ENCODE measurements around the gene PDPR. TPM values are rescaled to one million over a fixed set of nuclear protein-coding genes. Genes with fewer than 3 reads are reported as not detected.
"Not testable (repeated sequence)": the region's sequence is repeated elsewhere in the genome, so short reads cannot be mapped to it uniquely, and the experiment has no call there.

Gene PDPR
- total RNA-seq, 2 experiments from 2014 or later = 13.9 to 15.7 TPM

- CTCF ChIA-PET = no interaction called here
- peaks cover 20% of the 10 kb centered on the region for H3K36me3 Mint-ChIP-seq
Measured at GRCh38 chr16:70158261-70158939, 44.3 kb downstream of the PDPR start.

GRCh38 chr16:70159355-70160348 is 45.5 kb downstream of the PDPR start:
- no peaks in the 10 kb centered on the region for H3K27me3 Mint-ChIP-seq
- H3K4me3 Mint-ChIP-seq = no peak overlapping the region
- DNase-seq = no peak
- H3K9me3 Mint-ChIP-seq = no peaks in the 10 kb centered on the region
- H3K4me1 Mint-ChIP-seq (ENCODE audit: low read depth) = no peaks in the 10 kb centered on the region
- H3K27ac Mint-ChIP-seq = no peak overlapping the region
- peaks cover 19% of the 10 kb centered on the region for H3K36me3 Mint-ChIP-seq
- POLR2A ChIA-PET = no interaction called here
- intact Hi-C loops (cut with micrococcal nuclease) = no loop called here
- CTCF ChIA-PET = no interaction called here

More at GRCh38 chr16:70158261-70158939, 44.3 kb downstream of the PDPR start:
- H3K27me3 Mint-ChIP-seq = no peaks in the 10 kb centered on the region
- no peak overlapping the region for H3K4me3 Mint-ChIP-seq
- no peaks in the 10 kb centered on the region for H3K4me1 Mint-ChIP-seq (ENCODE audit: low read depth)
- no peaks in the 10 kb centered on the region for H3K9me3 Mint-ChIP-seq
- intact Hi-C loops (cut with micrococcal nuclease) = no loop called here
- H3K27ac Mint-ChIP-seq = no peak overlapping the region
- no peak for DNase-seq
- POLR2A ChIA-PET = no interaction called here

GRCh38 chr16:70160388-70160787 is 46.3 kb downstream of the PDPR start:
- POLR2A ChIA-PET = no interaction called here
- Mint-ChIP-seq H3K27ac (no peak overlapping the region), H3K9me3 (no peaks in the 10 kb centered on the region), H3K36me3 (peaks cover 19% of the 10 kb centered on the region), H3K4me1 (ENCODE audit: low read depth) (no peaks in the 10 kb centered on the region), H3K27me3 (no peaks in the 10 kb centered on the region), H3K4me3 (no peak overlapping the region)
- intact Hi-C loops (cut with micrococcal nuclease) = no loop called here
- CTCF ChIA-PET = interaction anchor here (1.7 kb wide), 1 partner anchor 92 kb away, joined by 5 read pairs; no protein-coding TSS in a partner anchor
- DNase-seq = no peak

GRCh38 chr16:70160821-70161220 is 46.7 kb downstream of the PDPR start:
- H3K9me3 Mint-ChIP-seq = no peaks in the 10 kb centered on the region

GRCh38 chr16:70161350-70161749 is 47.2 kb downstream of the PDPR start:
- no peak overlapping the region for H3K27ac Mint-ChIP-seq
- H3K27me3 Mint-ChIP-seq = no peaks in the 10 kb centered on the region
- no peaks in the 10 kb centered on the region for H3K4me1 Mint-ChIP-seq (ENCODE audit: low read depth)
- H3K9me3 Mint-ChIP-seq = no peaks in the 10 kb centered on the region
- DNase-seq = no peak
- ChIA-PET POLR2A (no interaction called here), CTCF (interaction anchor here (1.7 kb wide), 1 partner anchor 91 kb away, joined by 5 read pairs; no protein-coding TSS in a partner anchor)
- H3K36me3 Mint-ChIP-seq = peaks cover 13% of the 10 kb centered on the region
- intact Hi-C loops (cut with micrococcal nuclease) = no loop called here
- no peak overlapping the region for H3K4me3 Mint-ChIP-seq

More at GRCh38 chr16:70160821-70161220, 46.7 kb downstream of the PDPR start:
- Mint-ChIP-seq H3K4me1 (ENCODE audit: low read depth) (no peaks in the 10 kb centered on the region), H3K36me3 (peaks cover 18% of the 10 kb centered on the region), H3K27me3 (no peaks in the 10 kb centered on the region), H3K27ac (no peak overlapping the region), H3K4me3 (no peak overlapping the region)
- no peak for DNase-seq
- intact Hi-C loops (cut with micrococcal nuclease) = no loop called here
- ChIA-PET POLR2A (no interaction called here), CTCF (interaction anchor here (1.7 kb wide), 1 partner anchor 92 kb away, joined by 5 read pairs; no protein-coding TSS in a partner anchor)

DNA sequence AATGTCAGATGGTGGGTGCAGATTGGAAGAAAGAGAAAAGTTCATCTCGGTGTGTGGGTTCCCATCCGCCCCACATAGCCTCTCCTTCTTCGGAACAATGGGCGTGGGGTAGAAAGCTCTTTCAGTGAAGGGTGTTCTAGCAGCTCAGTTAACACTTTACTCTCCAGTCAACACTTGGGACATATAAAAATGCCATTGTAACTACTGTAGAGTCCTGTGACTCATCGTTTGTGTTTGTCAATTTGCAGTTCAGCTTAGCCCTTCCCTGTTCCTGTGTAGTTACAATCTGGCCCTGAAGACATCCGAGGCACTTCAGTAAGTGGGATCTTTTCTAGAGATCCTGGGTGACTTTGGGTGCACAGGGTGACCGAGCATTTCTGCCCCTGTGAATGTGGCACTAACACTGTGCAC is 47.9 kb downstream of the PDPR start:
- CTCF ChIA-PET = interaction anchor here (0.6 to 1.7 kb wide), 3 partner anchors 91 to 450 kb away, joined by 3 to 5 read pairs (median 5); no protein-coding TSS in a partner anchor
- intact Hi-C loops (cut with micrococcal nuclease) = no loop called here
- H3K27ac Mint-ChIP-seq = no peak overlapping the region

GRCh38 chr16:70163596-70163995 is 49.5 kb downstream of the PDPR start:
- ChIA-PET CTCF (no interaction called here), POLR2A (no interaction called here)
- Mint-ChIP-seq H3K27me3 (no peaks in the 10 kb centered on the region), H3K4me3 (no peak overlapping the region), H3K36me3 (no peaks in the 10 kb centered on the region), H3K4me1 (ENCODE audit: low read depth) (no peaks in the 10 kb centered on the region), H3K27ac (no peak overlapping the region), H3K9me3 (no peaks in the 10 kb centered on the region)
- intact Hi-C loops (cut with micrococcal nuclease) = no loop called here
- DNase-seq = no peak

More for the DNA sequence above, 47.9 kb downstream of the PDPR start:
- no peaks in the 10 kb centered on the region for H3K9me3 Mint-ChIP-seq
- DNase-seq = no peak
- H3K27me3 Mint-ChIP-seq = no peaks in the 10 kb centered on the region
- H3K4me3 Mint-ChIP-seq = no peak overlapping the region
- H3K4me1 Mint-ChIP-seq (ENCODE audit: low read depth) = no peaks in the 10 kb centered on the region
- POLR2A ChIA-PET = no interaction called here
- H3K36me3 Mint-ChIP-seq = peaks cover 7% of the 10 kb centered on the region

GRCh38 chr16:70166688-70167087 is 52.6 kb downstream of the PDPR start:
- POLR2A ChIA-PET; H3K9me3 Mint-ChIP-seq; DNase-seq; H3K27me3 Mint-ChIP-seq; H3K27ac Mint-ChIP-seq; H3K36me3 Mint-ChIP-seq; intact Hi-C loops (cut with micrococcal nuclease); H3K4me3 Mint-ChIP-seq; CTCF ChIA-PET; H3K4me1 Mint-ChIP-seq (ENCODE audit: low read depth): not testable (repeated sequence)

- H3K36me3 Mint-ChIP-seq; H3K4me3 Mint-ChIP-seq; POLR2A ChIA-PET; CTCF ChIA-PET; H3K4me1 Mint-ChIP-seq (ENCODE audit: low read depth); H3K9me3 Mint-ChIP-seq; H3K27me3 Mint-ChIP-seq; H3K27ac Mint-ChIP-seq; intact Hi-C loops (cut with micrococcal nuclease); DNase-seq: not testable (repeated sequence)
Measured at GRCh38 chr16:70173212-70173837, 59.2 kb downstream of the PDPR start, which contains the start of gene CLEC18C. Gene CLEC18C, plus strand, starts transcription at chr16:70173787. Its CDS starts 492 bp downstream, at chr16:70174279.

DNA sequence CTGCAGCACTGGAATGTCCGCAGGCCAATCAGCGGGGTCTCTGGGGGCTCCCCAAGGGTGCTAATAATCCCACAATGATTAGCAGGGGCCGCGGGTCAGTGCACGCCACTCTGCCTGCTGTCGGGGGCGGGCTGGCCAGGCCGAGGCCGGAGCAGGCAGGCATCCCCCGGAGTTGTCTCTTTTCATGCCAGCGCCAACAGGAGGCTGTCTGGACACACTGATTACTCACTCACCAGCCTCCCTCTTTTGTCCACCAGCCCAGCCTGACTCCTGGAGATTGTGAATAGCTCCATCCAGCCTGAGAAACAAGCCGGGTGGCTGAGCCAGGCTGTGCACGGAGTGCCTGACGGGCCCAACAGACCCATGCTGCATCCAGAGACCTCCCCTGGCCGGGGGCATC is 59.8 kb downstream of the PDPR start:
- POLR2A ChIA-PET, H3K36me3 Mint-ChIP-seq, CTCF ChIA-PET: not testable (repeated sequence)

DNA sequence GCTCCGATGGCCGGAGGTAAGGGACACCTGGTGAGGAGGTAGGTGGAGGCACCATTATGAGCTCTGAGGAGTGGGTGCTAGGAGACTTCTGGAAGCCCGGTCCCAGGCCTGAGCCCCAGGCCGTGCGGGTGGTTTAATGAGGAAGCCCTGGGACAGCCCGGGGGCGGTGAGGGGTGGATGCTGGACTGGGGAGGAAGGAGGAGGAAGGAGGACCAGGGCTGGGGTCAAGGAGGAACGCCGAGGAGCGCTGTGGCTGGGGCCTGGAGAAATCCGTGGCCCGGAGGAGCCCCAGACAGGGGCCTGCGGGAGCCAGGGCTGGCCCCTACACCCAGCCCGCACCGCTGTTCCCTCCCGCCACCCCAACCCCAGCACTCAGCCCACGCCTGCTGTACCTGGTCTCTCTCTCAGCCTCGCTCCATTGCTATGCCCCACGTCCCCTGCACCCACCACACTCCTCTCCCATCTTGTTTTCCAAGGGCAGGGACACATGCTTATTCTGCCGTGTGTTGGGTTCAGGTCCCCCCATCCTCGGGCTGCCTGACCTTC is 60.3 kb downstream of the PDPR start:
- H3K4me1 Mint-ChIP-seq (ENCODE audit: low read depth); intact Hi-C loops (cut with micrococcal nuclease); H3K27ac Mint-ChIP-seq; H3K9me3 Mint-ChIP-seq; CTCF ChIA-PET; POLR2A ChIA-PET; H3K27me3 Mint-ChIP-seq; DNase-seq; H3K4me3 Mint-ChIP-seq; H3K36me3 Mint-ChIP-seq: not testable (repeated sequence)

More for the DNA sequence above, 59.8 kb downstream of the PDPR start:
- H3K27ac Mint-ChIP-seq; H3K4me1 Mint-ChIP-seq (ENCODE audit: low read depth); DNase-seq; H3K4me3 Mint-ChIP-seq; H3K9me3 Mint-ChIP-seq; intact Hi-C loops (cut with micrococcal nuclease); H3K27me3 Mint-ChIP-seq: not testable (repeated sequence)
